SHP77 (cell line): ENCODE data around the gene SIGLEC15.
"Not testable (repeated sequence)": the region's sequence is repeated elsewhere in the genome, so short reads cannot be mapped to it uniquely, and the experiment has no call there.

Experiments used
- DNase-seq, 2 experiments: peaks; one replicate each; lab custom pipeline; 2025; lab: John Stamatoyannopoulos, UW

SIGLEC15 gene

GRCh38 chr18:45820106-45820745 is 5.2 kb upstream of the SIGLEC15 start:
- no peak for DNase-seq

GRCh38 chr18:45821026-45821425 is 4.4 kb upstream of the SIGLEC15 start:
- no peak for DNase-seq

GRCh38 chr18:45821711-45822110 is 3.8 kb upstream of the SIGLEC15 start:
- DNase-seq: no peak

GRCh38 chr18:45826084-45826483 is 609 bp downstream of the SIGLEC15 start:
- DNase-seq: no peak

- not testable (repeated sequence) for DNase-seq
Measured at GRCh38 chr18:45826716-45827115, 1.2 kb downstream of the SIGLEC15 start.

- no peak for DNase-seq
Measured at GRCh38 chr18:45828917-45829811, 3.7 kb downstream of the SIGLEC15 start.

- DNase-seq: no peak
Measured at GRCh38 chr18:45829855-45830254, 4.4 kb downstream of the SIGLEC15 start.

GRCh38 chr18:45830917-45831316 is 5.4 kb downstream of the SIGLEC15 start:
- DNase-seq: no peak

GRCh38 chr18:45833846-45834245 is 8.4 kb downstream of the SIGLEC15 start:
- DNase-seq: no peak

- DNase-seq: no peak
Measured at GRCh38 chr18:45834306-45834705, 8.8 kb downstream of the SIGLEC15 start.

GRCh38 chr18:45835057-45835636 is 9.7 kb downstream of the SIGLEC15 start:
- DNase-seq: no peak

- no peak for DNase-seq
Measured at GRCh38 chr18:45836242-45837205, 11.0 kb downstream of the SIGLEC15 start.

GRCh38 chr18:45837283-45838070 is 12.0 kb downstream of the SIGLEC15 start:
- peak in 1 of 2 experiments; percentile 56 for DNase-seq

- DNase-seq: no peak
Measured at GRCh38 chr18:45838302-45839070, 13.0 kb downstream of the SIGLEC15 start.

GRCh38 chr18:45839414-45840395 is 14.2 kb downstream of the SIGLEC15 start:
- DNase-seq: peak in 1 of 2 experiments; percentile 16

- no peak for DNase-seq
Measured at GRCh38 chr18:45841060-45841764, 15.7 kb downstream of the SIGLEC15 start.

- DNase-seq: no peak
Measured at GRCh38 chr18:45841765-45842442, 16.4 kb downstream of the SIGLEC15 start.

GRCh38 chr18:45843019-45843418 is 17.5 kb downstream of the SIGLEC15 start:
- DNase-seq: no peak
